Endothelial cell of umbilical vein (primary cell): ENCODE data around the gene FCSK. TPM values are rescaled to one million over a fixed set of nuclear protein-coding genes. Genes with fewer than 3 reads are reported as not detected.

ENCODE experiments used
- BruUV-seq: library from RNA; stranded (reverse); fragments of 400-500 nt; replicated peaks from 2 replicates; lab custom pipeline; 2021; lab: Mats Ljungman, UMichigan
- CTCF ChIA-PET: fragments of 300-600, 350-600 bp; sonication (Branson Sonifier 250); formaldehyde crosslinking; loops from one replicate; lab custom pipeline; 2021; ENCODE audit warnings: antibody characterized with exemption, inconsistent platforms; lab: Charles Lee
- POLR2A ChIA-PET: fragments of 300-600, 350-600 bp; sonication (Branson Sonifier 250); formaldehyde crosslinking; loops from one replicate; lab custom pipeline; 2021; ENCODE audit warnings: antibody characterized with exemption, inconsistent platforms; lab: Charles Lee
- DNase-seq: peaks from one replicate; pipeline ENCODE4 v3.0.0-alpha.2; 2011; ENCODE audit warnings: low read depth, low spot score
- FAIRE-seq: peaks from 2 replicates; lab custom pipeline; 2011; peaks lifted over from hg19 to GRCh38; lab: Jason Lieb, UNC
- H2AFZ ChIP-seq: 2 replicates; pipeline ENCODE4 v1.6.0; 2012; ENCODE audit warnings: low read depth, low read length, control low read depth, inconsistent platforms
- H3K27ac ChIP-seq: 2 replicates; pipeline ENCODE4 v1.5.1; 2011; ENCODE audit warnings: low read depth, mild to moderate bottlenecking, control low read depth, low read length, moderate library complexity; ENCODE audit not compliant: insufficient read depth
- H3K27me3 ChIP-seq, 2 experiments: 2 replicates each; pipeline versions ENCODE4 v1.6.0 to v1.6.1; 2011; ENCODE audit warnings: low read length in 2 of 2, mixed read lengths in 1 of 2; ENCODE audit not compliant: control insufficient read depth in 2 of 2, insufficient read depth in 2 of 2
- H3K36me3 ChIP-seq, 2 experiments: 2 replicates in 1 of 2; 3 replicates in 1 of 2; pipeline ENCODE4 v1.5.1; 2011; ENCODE audit warnings: low read length in 2 of 2, mild to moderate bottlenecking in 1 of 2, moderate library complexity in 1 of 2; ENCODE audit not compliant: control insufficient read depth in 2 of 2, insufficient read depth in 2 of 2; ENCODE audit errors: extremely low read depth in 1 of 2
- H3K4me1 ChIP-seq: 3 replicates; pipeline ENCODE4 v1.5.1; 2011; ENCODE audit warnings: mild to moderate bottlenecking, low read length; ENCODE audit not compliant: control insufficient read depth, insufficient read depth; ENCODE audit errors: extremely low read depth
- H3K4me2 ChIP-seq: 2 replicates; pipeline ENCODE4 v1.6.1; 2011; ENCODE audit warnings: low read length, control low read depth, mixed read lengths; ENCODE audit not compliant: insufficient read depth
- H3K4me3 ChIP-seq, 3 experiments: fragments of 200-600 bp in 1 of 3; sonication (generic), shearing (Covaris generic) in 1 of 3; replicated peaks in 1 of 3; 2 replicates each; pipeline ENCODE4 v1.5.1; 2011 to 2016; ENCODE audit warnings: control low read depth in 3 of 3, low read length in 3 of 3, mild to moderate bottlenecking in 2 of 3, inconsistent platforms in 1 of 3, low read depth in 1 of 3, moderate library complexity in 1 of 3; ENCODE audit not compliant: insufficient read depth in 1 of 3
- H3K79me2 ChIP-seq: 2 replicates; pipeline ENCODE4 v1.6.0; 2012; ENCODE audit warnings: low read length, inconsistent platforms; ENCODE audit not compliant: control insufficient read depth, insufficient read depth
- H3K9ac ChIP-seq: replicated peaks from 2 replicates; pipeline ENCODE3; 2011; ENCODE audit warnings: low read length, control low read depth; ENCODE audit not compliant: insufficient read depth; ENCODE audit errors: extremely low read depth
- H3K9me1 ChIP-seq: replicated peaks from 3 replicates; pipeline ENCODE4 v1.6.0; 2011; ENCODE audit warnings: mild to moderate bottlenecking, low read length; ENCODE audit not compliant: control insufficient read depth, insufficient read depth; ENCODE audit errors: extremely low read depth
- H3K9me3 ChIP-seq: replicated peaks from 2 replicates; pipeline ENCODE4 v1.5.1; 2012; ENCODE audit warnings: low read length, inconsistent platforms; ENCODE audit not compliant: control insufficient read depth, insufficient read depth
- H4K20me1 ChIP-seq: replicated peaks from 2 replicates; pipeline ENCODE3; 2011; ENCODE audit warnings: mild to moderate bottlenecking, low read length; ENCODE audit not compliant: control insufficient read depth, insufficient read depth; ENCODE audit errors: extremely low read depth
- EZH2 ChIP-seq: IDR thresholded peaks from 2 replicates; pipeline ENCODE4 v1.6.1; 2012; ENCODE audit warnings: borderline replicate concordance, low read depth, mild to moderate bottlenecking, moderate library complexity, low read length, inconsistent platforms; ENCODE audit not compliant: severe bottlenecking
- FOS ChIP-seq: IDR thresholded peaks from 2 replicates; pipeline ENCODE4 v1.6.1; 2011; ENCODE audit warnings: mild to moderate bottlenecking, low read length, moderate library complexity, borderline replicate concordance; ENCODE audit not compliant: insufficient read depth
- GATA2 ChIP-seq: IDR thresholded peaks from 2 replicates; pipeline ENCODE4 v1.7.0; 2011; ENCODE audit warnings: low read depth, mild to moderate bottlenecking, moderate library complexity, mixed read lengths, low read length; ENCODE audit not compliant: insufficient read length, insufficient read depth
- JUN ChIP-seq: IDR thresholded peaks from 2 replicates; pipeline ENCODE4 v1.6.1; 2011; ENCODE audit warnings: borderline replicate concordance, low read depth; ENCODE audit not compliant: insufficient read length, insufficient read depth
- MYC ChIP-seq: IDR thresholded peaks from one replicate; pipeline ENCODE4 v1.6.1; 2011; ENCODE audit warnings: mild to moderate bottlenecking, low read depth, low read length
- POLR2A ChIP-seq: IDR thresholded peaks from 2 replicates; pipeline ENCODE4 v1.6.1; 2012; ENCODE audit warnings: low read depth, mild to moderate bottlenecking, control low read depth, low read length
- POLR2AphosphoS5 ChIP-seq: IDR thresholded peaks from 2 replicates; pipeline ENCODE4 v1.6.1; 2012; ENCODE audit warnings: low read depth, mild to moderate bottlenecking, control low read depth, low read length, moderate library complexity; ENCODE audit not compliant: insufficient read depth
- dilution Hi-C: fragments of 300-500 bp; cut with MboI; formaldehyde crosslinking; loops from one replicate; pipeline ENCODE4 v1.15.0; 2019; ENCODE audit warnings: low sequenced_read_pairs; ENCODE audit not compliant: extremely low pct_ligation_motif_present
- intact Hi-C: fragments of 100-400 bp; cut with micrococcal nuclease; formaldehyde crosslinking; loops from one replicate; pipeline ENCODE4 v1.10.0; 2022
- polyA plus RNA-seq, 4 experiments: library from polyadenylated mRNA; depleted of rRNA in 3 of 4; stranded (reverse) in 3 of 4; unstranded in 1 of 4; fragments of >200 nt; gene quantifications; 2 replicates each; pipeline versions ENCODE4 v1.2.1 to v1.2.3, GENCODE V29; 2011 to 2012; ENCODE audit warnings: missing spikeins in 1 of 4
- total RNA-seq: library from RNA; stranded (reverse); gene quantifications from 2 replicates; pipeline ENCODE4 v1.2.3, GENCODE V29; 2021
- TF ChIP-seq, protein P1 (sequence below): IDR thresholded peaks from 2 replicates; pipeline ENCODE4 v1.6.1; 2011; ENCODE audit not compliant: insufficient read depth, insufficient read length
- TF ChIP-seq, protein P2 (sequence below), 2 donors: IDR thresholded peaks; 1 replicate in 1 of 2; 2 replicates in 1 of 2; pipeline ENCODE4 v1.5.1; 2011; ENCODE audit warnings: low read length in 2 of 2, mild to moderate bottlenecking in 2 of 2, moderate library complexity in 2 of 2, control low read depth in 1 of 2, inconsistent platforms in 1 of 2, low read depth in 1 of 2; ENCODE audit not compliant: insufficient read depth in 1 of 2; ENCODE audit errors: extremely low read depth in 1 of 2

The FCSK gene
- total and polyA plus RNA-seq, 2 donors (not counting 3 experiments of a cell fraction or from before 2014, with no cell fraction given) = 12.4 to 18.0 TPM

DNA sequence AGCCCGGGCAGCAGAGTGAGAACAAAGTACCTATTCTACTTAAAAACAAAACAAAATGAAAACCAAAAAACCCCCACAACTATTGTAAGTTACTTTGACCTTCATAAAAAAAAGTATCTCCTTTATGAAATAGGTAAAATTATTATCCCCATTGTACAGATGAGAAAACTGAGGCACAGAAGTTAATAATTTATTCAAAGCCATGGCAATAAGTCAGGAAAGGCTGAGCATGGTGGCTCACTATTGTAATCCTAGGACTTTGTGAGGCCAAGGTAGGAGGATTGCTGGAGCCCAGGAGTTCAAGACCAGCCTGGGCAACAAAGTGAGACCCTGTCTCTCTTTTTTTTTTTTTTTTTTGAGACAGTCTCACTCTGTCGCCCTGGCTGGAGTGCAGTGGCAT is 30.5 kb downstream of the FCSK start:
- POLR2A ChIA-PET = interaction anchor here (0.6 kb wide), 1 partner anchor 21 kb away, joined by 3 read pairs; no protein-coding TSS in a partner anchor
- H3K79me2 ChIP-seq = no peaks in the 10 kb centered on the region
- H3K36me3 ChIP-seq = peaks cover 0 to 34% of the 10 kb centered on the region in 2 experiments
- no peaks in the 10 kb centered on the region for H3K27me3 ChIP-seq
- no peak for DNase-seq
- dilution Hi-C loops = no loop called here
- no peak overlapping the region for H3K27ac ChIP-seq
- no peak overlapping the region for H3K9ac ChIP-seq
- intact Hi-C loops = no loop called here
- H3K9me1 ChIP-seq = no peaks in the 10 kb centered on the region
- TF ChIP-seq POLR2AphosphoS5 (no peak), MYC (no peak), EZH2 (no peak), POLR2A (no peak)
- TF ChIP-seq, protein P1, sequence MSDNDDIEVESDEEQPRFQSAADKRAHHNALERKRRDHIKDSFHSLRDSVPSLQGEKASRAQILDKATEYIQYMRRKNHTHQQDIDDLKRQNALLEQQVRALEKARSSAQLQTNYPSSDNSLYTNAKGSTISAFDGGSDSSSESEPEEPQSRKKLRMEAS = no peak
- BruUV-seq = no TSS peak
- CTCF ChIA-PET = interaction anchor here (0.6 kb wide), 1 partner anchor 20 kb away, joined by 3 read pairs; no protein-coding TSS in a partner anchor
- no peaks in the 10 kb centered on the region for H3K4me1 ChIP-seq
- H3K4me2 ChIP-seq = no peak overlapping the region
- no peaks in the 10 kb centered on the region for H3K9me3 ChIP-seq
- no peak overlapping the region for H2AFZ ChIP-seq
- H4K20me1 ChIP-seq = no peaks in the 10 kb centered on the region
- H3K4me3 ChIP-seq = no peak overlapping the region
- FAIRE-seq = no peak

DNA sequence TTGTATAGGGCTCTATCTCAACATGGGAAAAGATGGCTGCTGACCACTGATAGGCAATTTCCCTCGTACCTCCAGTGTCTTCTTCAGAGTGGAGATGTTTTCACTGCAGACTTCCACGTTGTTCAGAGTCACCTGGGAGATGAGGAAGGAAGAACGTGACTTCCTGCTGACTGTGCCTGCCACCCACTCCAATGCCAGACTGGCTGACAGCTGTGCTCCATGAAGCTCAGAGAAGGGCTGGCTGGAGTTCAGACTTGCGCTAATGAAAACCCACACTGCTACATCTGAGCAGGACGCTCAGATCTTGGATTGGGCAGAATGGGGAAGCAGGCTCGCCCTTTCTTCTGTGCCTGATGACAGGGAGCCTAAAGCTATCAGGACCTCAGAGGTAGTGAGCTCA is 35.9 kb downstream of the FCSK start:
- FAIRE-seq = no peak
- Histone ChIP-seq H3K36me3 (peaks cover 3 to 12% of the 10 kb centered on the region in 2 experiments), H3K4me1 (no peaks in the 10 kb centered on the region), H2AFZ (no peak overlapping the region), H3K9me3 (no peaks in the 10 kb centered on the region), H3K27ac (no peak overlapping the region), H4K20me1 (no peaks in the 10 kb centered on the region), H3K4me2 (no peak overlapping the region), H3K27me3 (no peaks in the 10 kb centered on the region), H3K79me2 (no peaks in the 10 kb centered on the region), H3K9ac (no peak overlapping the region), H3K4me3 (no peak overlapping the region), H3K9me1 (no peaks in the 10 kb centered on the region)
- TF ChIP-seq FOS (no peak), POLR2A (no peak), MYC (no peak), GATA2 (no peak), EZH2 (no peak), POLR2AphosphoS5 (no peak), JUN (no peak)
- TF ChIP-seq, protein P1 = no peak
- TF ChIP-seq, protein P2, sequence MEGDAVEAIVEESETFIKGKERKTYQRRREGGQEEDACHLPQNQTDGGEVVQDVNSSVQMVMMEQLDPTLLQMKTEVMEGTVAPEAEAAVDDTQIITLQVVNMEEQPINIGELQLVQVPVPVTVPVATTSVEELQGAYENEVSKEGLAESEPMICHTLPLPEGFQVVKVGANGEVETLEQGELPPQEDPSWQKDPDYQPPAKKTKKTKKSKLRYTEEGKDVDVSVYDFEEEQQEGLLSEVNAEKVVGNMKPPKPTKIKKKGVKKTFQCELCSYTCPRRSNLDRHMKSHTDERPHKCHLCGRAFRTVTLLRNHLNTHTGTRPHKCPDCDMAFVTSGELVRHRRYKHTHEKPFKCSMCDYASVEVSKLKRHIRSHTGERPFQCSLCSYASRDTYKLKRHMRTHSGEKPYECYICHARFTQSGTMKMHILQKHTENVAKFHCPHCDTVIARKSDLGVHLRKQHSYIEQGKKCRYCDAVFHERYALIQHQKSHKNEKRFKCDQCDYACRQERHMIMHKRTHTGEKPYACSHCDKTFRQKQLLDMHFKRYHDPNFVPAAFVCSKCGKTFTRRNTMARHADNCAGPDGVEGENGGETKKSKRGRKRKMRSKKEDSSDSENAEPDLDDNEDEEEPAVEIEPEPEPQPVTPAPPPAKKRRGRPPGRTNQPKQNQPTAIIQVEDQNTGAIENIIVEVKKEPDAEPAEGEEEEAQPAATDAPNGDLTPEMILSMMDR (IDR thresholded peaks at IDR 0.05; ENCODE audit: extremely low read depth in 1 of 2, insufficient read depth in 1 of 2, low read depth in 1 of 2, low read length in 2 of 2) = no peak
- ChIA-PET CTCF (interaction anchor here (1.1 to 1.6 kb wide), 2 partner anchors 8 to 109 kb away, joined by 3 to 4 read pairs; no protein-coding TSS in a partner anchor), POLR2A (no interaction called here)
- BruUV-seq = no TSS peak
- no peak for DNase-seq
- intact Hi-C loops (no loop called here), dilution Hi-C loops (no loop called here)
